ENCODE results near the gene CADM1.

CADM1 gene

GRCh38 chr11:115408036-115408921 is 95.9 kb downstream of the CADM1 start:
- DNase-seq (ENCODE audit: low read depth in 2 of 2, low spot score in 1 of 2): no peak

- DNase-seq (ENCODE audit: low read depth in 2 of 2, low spot score in 1 of 2): no peak
Observed at GRCh38 chr11:115407496-115407895, 96.7 kb downstream of the CADM1 start.

GRCh38 chr11:115406404-115406803 is 97.8 kb downstream of the CADM1 start:
- DNase-seq (ENCODE audit: low read depth in 2 of 2, low spot score in 1 of 2): no peak

- DNase-seq (ENCODE audit: low read depth in 2 of 2, low spot score in 1 of 2): no peak
Observed at GRCh38 chr11:115398333-115399080, 105.7 kb downstream of the CADM1 start.

GRCh38 chr11:115396533-115396932 is 107.7 kb downstream of the CADM1 start:
- DNase-seq (ENCODE audit: low read depth in 2 of 2, low spot score in 1 of 2): no peak

- no peak for DNase-seq (ENCODE audit: low read depth in 2 of 2, low spot score in 1 of 2)
Observed at GRCh38 chr11:115393950-115394349, 110.3 kb downstream of the CADM1 start.

- DNase-seq (ENCODE audit: low read depth in 2 of 2, low spot score in 1 of 2): no peak
Observed at GRCh38 chr11:115391598-115391997, 112.6 kb downstream of the CADM1 start.

GRCh38 chr11:115391160-115391559 is 113.1 kb downstream of the CADM1 start:
- DNase-seq (ENCODE audit: low read depth in 2 of 2, low spot score in 1 of 2): no peak

- no peak for DNase-seq (ENCODE audit: low read depth in 2 of 2, low spot score in 1 of 2)
Observed at GRCh38 chr11:115390441-115390840, 113.8 kb downstream of the CADM1 start.

GRCh38 chr11:115389790-115390189 is 114.4 kb downstream of the CADM1 start:
- DNase-seq (ENCODE audit: low read depth in 2 of 2, low spot score in 1 of 2): no peak

GRCh38 chr11:115385226-115385625 is 119.0 kb downstream of the CADM1 start:
- DNase-seq (ENCODE audit: low read depth in 2 of 2, low spot score in 1 of 2): no peak

- no peak for DNase-seq (ENCODE audit: low read depth in 2 of 2, low spot score in 1 of 2)
Observed at GRCh38 chr11:115384236-115384635, 120.0 kb downstream of the CADM1 start.

- no peak for DNase-seq (ENCODE audit: low read depth in 2 of 2, low spot score in 1 of 2)
Observed at GRCh38 chr11:115383431-115383830, 120.8 kb downstream of the CADM1 start.

- DNase-seq (ENCODE audit: low read depth in 2 of 2, low spot score in 1 of 2): no peak
Observed at GRCh38 chr11:115379528-115379927, 124.7 kb downstream of the CADM1 start.

- no peak for DNase-seq (ENCODE audit: low read depth in 2 of 2, low spot score in 1 of 2)
Observed at GRCh38 chr11:115378557-115378956, 125.7 kb downstream of the CADM1 start.

- DNase-seq (ENCODE audit: low read depth in 2 of 2, low spot score in 1 of 2): no peak
Observed at GRCh38 chr11:115377882-115378296, 126.3 kb downstream of the CADM1 start.

- no peak for DNase-seq (ENCODE audit: low read depth in 2 of 2, low spot score in 1 of 2)
Observed at GRCh38 chr11:115368616-115369015, 135.6 kb downstream of the CADM1 start.

GRCh38 chr11:115366826-115367225 is 137.4 kb downstream of the CADM1 start:
- DNase-seq (ENCODE audit: low read depth in 2 of 2, low spot score in 1 of 2): no peak

GRCh38 chr11:115365907-115366306 is 138.3 kb downstream of the CADM1 start:
- DNase-seq (ENCODE audit: low read depth in 2 of 2, low spot score in 1 of 2): no peak

GRCh38 chr11:115364896-115365295 is 139.3 kb downstream of the CADM1 start:
- no peak for DNase-seq (ENCODE audit: low read depth in 2 of 2, low spot score in 1 of 2)

- no peak for DNase-seq (ENCODE audit: low read depth in 2 of 2, low spot score in 1 of 2)
Observed at GRCh38 chr11:115363921-115364320, 140.3 kb downstream of the CADM1 start.

- no peak for DNase-seq (ENCODE audit: low read depth in 2 of 2, low spot score in 1 of 2)
Observed at GRCh38 chr11:115363426-115363825, 140.8 kb downstream of the CADM1 start.

All from stimulated activated CD8-positive, alpha-beta memory T cell treated with anti-CD3 and anti-CD28 coated beads, Interleukin-4, amount 100 ng/mL, for 1 hour (primary cell).